DMS 273 (cell line): Measurements from ENCODE around the gene FHIT.
"Not testable (repeated sequence)": the region's sequence is repeated elsewhere in the genome, so short reads cannot be mapped to it uniquely, and the experiment has no call there.

Source experiments
- DNase-seq: peaks from one replicate; lab custom pipeline; 2025; ENCODE audit not compliant: unreplicated experiment; lab: John Stamatoyannopoulos, UW

The FHIT gene

DNA sequence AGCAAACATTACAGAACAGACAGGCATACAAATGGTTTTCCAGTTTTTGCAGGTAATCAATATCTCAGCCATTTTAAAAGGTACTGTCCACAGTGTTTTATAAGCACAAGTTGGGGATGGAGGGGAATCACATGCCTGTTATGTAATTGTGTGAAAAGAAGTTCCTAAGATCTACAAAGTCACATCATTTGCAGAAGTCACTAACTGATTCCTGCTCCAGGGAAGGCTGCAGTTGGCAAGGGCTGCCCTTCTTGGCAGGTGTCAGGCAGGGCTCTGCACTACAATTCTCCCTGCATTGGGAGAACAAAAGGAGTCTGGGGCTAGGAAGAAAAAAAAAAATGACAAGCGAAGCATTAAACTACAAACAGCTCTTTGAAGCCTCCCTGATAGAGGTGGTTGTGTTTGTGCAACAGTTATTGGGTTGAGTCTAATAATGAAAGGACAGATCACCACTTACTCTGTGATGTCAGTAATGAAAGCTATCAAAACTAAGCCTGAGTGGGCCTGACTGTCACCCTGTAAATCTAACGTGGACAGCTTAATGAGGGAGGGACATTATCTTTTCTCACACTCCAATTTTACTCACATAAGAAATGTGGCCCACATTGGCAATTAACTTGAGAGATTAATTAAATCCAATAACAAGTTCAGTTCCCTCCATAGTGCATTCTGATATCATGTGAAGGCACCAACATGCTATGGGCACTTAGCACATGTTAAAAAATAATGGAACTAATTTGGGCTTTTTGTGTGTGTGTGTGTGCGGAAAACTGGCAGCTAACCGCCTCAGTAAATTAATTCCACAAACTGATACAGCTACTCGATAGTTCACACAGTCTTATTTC is 242.9 kb downstream of the FHIT start:
- DNase-seq = no peak

DNA sequence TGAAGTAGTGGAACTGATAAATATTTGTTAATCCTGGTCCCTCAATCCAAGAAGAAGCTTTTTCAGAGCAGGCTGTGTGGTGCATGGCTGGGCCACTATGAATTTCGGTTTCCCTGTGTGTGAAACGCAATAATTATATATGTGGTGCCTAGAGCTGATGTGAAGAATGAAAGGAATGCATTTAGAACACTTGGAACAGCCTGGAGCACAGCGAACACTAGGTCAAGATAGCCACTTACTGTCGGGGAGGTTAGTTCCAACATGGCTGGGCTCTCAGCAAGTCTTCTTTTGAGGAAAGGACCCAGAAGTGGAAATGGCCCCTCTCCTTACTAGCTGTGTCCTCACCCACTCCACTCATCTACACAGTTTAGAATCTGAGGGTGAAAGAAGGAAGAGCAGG is 245.7 kb downstream of the FHIT start:
- DNase-seq = no peak

GRCh38 chr3:60998858-60999257 is 252.4 kb downstream of the FHIT start:
- no peak for DNase-seq

DNA sequence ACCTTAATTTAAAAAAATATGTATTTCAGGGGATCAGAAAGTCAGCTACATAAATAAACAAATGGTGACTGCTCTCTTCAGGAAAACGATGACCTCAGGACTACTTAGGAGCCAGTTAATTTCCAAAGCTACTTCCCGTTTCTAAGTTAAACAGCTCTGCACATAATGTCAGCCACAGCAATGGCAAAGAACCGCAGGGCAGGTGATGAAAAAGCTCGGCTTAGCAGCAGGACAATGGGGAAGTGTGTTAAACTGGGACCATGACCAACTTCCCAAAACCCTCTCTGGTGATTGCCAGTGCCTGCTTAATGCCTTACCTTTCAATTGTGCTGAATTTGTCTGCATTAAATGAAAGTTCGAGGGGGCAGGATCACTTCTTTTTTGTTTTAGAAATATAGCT is 258.9 kb downstream of the FHIT start:
- DNase-seq = no peak

DNA sequence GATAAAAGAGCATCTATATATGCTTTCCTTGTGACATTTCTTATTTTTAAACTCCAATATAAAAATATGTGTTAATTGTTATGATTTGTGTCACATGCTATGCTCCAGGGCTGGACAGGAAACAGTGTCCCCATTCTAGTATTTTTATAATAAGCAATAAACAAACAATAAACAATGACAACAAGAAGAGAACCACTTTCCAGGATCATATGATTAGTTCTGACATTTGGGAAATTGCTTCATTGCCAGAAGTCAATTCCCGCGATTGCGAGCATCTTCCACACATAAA is 260.9 kb downstream of the FHIT start:
- DNase-seq = no peak

DNA sequence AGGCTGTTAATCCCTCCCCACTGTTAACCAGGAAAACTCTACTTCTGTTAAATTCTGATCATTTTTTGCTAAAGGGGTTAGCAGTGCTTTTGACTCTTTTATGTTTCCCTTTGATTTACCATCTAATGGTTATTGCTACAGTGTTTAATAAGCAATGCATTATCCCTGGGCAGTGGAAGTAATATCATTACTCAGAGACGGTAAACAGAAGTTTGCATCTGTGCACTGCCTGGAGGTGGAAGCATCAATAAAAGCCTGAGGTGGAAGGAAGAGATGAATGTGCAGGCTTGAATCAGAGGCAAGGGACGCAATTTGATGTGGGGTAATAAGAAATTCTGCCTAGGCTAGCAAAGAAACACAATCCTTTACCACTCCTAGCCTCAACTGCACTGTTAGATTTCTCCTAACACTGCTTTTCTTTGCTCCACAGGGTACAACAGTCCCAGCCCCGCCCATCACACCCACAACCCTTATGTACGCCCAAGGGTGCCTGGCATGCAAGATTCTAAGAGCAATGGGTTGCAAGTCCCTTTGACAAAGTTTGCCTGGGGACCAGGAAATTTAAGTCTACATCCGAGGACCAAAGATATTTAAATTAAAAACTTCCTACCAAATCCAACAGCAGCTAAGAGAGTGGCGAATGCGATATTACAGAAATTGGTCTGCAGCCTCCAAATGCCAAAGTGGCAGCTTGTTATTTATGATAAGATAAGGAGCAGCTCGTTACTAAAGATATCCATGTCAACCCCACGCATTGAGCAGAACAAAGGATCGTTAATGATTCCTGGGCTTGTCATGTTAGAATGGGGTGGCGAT is 261.4 kb downstream of the FHIT start:
- DNase-seq = no peak

DNA sequence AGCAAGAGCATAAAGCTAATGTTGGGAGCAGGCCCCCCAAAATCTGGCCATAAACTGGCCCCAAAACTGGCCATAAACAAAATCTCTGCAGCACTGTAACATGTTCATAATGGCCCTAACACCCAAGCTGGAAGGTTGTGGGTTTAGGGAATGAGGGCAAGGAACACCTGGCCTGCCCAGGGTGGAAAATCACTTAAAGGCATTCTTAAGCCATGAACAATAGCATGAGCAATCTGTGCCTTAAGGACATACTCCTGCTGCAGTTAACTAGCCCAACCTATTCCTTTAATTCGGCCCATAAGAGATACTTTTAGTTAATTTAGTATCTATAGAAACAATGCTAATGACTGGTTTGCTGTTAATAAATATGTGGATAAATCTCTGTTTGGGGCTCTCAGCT is 264.1 kb downstream of the FHIT start:
- not testable (repeated sequence) for DNase-seq

- no peak for DNase-seq
These were observed 264.7 kb downstream of the FHIT start for GRCh38 chr3:60986552-60986951.

- no peak for DNase-seq
These were observed 267.3 kb downstream of the FHIT start for GRCh38 chr3:60983906-60984305.

- no peak for DNase-seq
These were observed 270.9 kb downstream of the FHIT start for GRCh38 chr3:60980342-60980692.

GRCh38 chr3:60979461-60980341 is 271.6 kb downstream of the FHIT start:
- DNase-seq = no peak

- DNase-seq = no peak
These were observed 277.9 kb downstream of the FHIT start for GRCh38 chr3:60973321-60973720.

- no peak for DNase-seq
These were observed 278.7 kb downstream of the FHIT start for GRCh38 chr3:60972599-60972998.

DNA sequence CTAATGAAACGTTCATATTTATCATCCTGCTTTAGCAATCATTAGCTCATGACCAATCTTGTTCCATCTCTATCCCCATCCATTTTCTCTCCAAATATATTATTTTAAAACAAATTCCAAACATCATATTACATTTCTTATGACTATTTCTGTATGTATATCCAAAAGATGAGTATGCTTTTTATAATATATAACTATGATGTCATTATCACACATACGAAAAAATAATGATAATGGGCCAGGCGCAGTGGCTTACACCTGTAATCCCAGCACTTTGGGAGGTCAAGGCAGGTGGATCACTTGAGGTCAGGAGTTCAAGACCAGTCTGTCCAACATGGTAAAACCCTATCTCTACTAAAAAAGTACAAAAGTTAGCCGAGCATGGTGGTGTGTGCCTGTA is 280.4 kb downstream of the FHIT start:
- no peak for DNase-seq

- no peak for DNase-seq
These were observed 284.1 kb downstream of the FHIT start for GRCh38 chr3:60967141-60967540.

GRCh38 chr3:60957541-60957940 is 293.7 kb downstream of the FHIT start:
- no peak for DNase-seq

DNA sequence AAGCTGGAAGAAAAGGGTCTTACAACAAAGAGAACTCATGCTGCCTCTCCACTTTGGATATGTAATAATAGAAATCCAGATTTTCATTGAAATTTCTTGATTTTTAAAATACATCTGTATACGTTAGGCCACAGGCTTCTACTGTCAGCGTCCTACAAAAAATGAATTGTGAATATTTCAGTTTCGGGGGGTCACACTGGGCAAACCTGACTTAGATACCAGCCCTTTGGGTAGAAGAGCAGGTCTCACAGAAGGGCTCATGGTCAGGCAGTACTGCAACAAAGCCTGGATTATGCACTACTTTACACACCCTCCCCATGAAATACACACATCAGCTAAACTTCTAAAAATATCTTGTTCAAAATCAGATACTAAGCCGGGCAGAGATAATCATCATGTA is 294.5 kb downstream of the FHIT start:
- no peak for DNase-seq

DNA sequence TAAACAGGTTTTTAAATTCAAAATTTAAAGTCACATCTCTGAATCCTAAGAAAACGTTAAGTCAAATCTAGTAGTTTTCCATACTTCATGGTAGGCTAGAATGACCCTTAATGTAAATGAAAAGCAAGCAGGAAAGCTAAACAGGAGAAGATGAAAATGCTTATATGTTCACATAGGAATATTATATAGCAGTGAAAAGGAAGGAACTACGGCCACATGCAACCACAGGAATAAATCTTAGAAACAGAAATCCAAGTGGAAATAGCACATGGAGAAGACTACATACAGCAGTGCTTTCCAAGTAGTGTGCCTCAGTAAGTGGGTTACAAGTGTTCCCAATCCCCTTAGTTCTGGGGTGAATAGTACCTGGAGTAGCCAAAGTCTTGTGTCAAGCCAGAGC is 296.2 kb downstream of the FHIT start:
- no peak for DNase-seq

DNA sequence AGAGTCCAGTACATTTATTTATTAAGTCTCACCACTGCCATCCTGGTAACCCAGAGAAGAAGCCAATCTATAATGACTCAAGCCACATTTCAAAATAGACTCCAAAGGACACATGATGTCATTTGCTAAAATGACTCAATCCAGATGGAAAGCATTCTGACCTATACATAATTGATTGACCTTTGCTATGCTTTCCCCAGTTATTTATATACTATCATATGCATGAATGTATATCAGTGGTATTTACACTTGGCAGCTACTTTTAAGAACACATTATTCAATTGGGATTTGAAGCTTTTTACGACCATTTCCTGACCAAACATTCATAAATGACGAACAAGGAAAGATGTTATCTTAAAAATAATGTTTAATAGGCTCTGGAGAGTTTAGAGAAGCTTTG is 297.2 kb downstream of the FHIT start:
- DNase-seq = no peak

- DNase-seq = no peak
These were observed 297.9 kb downstream of the FHIT start for GRCh38 chr3:60953351-60953750.

DNA sequence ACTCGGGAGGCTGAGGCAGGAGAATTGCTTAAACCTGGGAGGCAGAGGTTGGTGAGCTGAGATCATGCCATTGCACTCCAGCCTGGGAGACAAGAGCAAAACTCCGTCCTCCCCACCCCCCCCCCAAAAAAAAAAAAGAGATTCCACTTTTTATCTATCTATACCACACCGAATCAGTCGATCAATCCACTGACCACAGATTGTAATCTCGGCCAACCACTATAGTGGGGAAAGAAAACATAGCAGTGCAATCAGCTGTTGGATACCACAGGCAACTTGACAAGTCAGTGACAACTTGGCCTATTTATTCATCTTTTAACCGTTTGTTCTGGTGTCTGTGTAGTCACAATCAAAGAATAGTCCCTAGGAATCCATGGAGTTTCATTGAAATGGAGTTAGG is 299.2 kb downstream of the FHIT start:
- DNase-seq = no peak

DNA sequence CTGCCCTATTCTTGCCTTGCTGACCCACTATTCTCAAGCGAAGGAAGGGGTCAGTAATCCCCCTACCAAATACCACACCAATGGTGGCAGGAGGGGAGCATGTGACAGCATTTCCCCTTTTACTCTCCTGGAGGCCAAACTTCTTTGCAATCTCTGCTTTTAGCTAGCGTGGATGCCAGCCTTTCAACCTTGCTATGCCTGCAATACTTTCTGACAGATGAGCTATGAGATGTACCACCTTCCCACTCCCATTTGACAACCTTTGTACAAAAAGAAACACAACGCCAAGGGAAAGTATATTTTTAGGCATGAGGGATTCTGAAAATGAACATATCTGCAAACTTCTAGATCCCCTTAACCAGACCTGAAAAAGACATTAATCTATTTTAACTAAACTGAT is 302.1 kb downstream of the FHIT start:
- no peak for DNase-seq
